ENCODE data around the gene RAB31.
A peak's percentile ranks its signal among the peaks of the same experiment; 100 is the strongest.

RAB31 gene

DNA sequence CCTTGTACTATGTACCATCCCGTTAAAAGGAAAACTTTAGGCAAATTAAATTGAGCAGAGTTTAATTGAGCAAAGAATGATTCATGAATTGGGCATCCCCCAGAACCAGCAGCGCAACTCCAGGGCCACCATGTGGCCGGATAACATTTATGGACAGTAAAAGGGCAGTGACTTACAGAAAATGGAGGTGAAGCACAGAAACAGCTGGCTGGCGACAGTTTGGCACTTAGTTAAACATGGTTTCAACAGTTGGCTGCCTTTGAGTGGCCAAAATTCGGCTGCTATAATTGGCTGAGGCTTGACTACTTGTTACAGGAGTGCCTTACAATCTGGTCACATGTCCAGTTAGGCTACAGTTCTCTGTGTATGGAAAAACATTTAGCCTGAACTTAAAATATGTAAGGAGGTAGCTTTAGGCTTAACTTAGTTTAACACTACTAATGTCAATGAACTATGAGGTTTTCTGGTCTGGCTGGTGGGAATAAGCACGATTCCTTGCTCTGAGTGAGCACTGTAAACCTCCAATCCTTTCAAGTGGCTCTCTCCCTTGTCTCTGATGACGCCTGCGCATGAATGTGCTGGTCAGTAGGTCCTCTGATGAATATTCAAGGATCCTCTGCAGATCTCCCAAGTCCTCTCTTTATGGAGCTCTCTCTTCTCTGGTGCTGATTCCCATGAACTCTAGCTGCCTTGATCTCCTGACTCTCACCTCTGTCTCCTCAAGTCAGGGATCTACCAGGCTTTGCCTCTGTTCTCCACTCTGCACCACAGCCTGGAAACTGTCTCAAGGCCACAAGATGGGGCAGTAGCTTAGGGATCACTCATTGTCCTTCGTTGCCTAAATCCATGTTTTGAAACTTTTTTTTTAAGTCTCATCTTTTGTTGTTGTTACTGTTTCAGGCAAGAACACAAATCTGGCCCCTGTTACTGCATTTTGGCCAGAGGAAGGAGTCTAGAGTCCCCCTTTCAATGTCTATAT is 24.4 kb upstream of the RAB31 start:
- Mint-ChIP-seq H3K27me3 (no peaks in the 10 kb centered on the region), H3K27ac (peak overlapping the region; percentile 90), H3K36me3 (ENCODE audit: low read depth) (no peaks in the 10 kb centered on the region), H3K4me3 (no peak overlapping the region), H3K9me3 (no peaks in the 10 kb centered on the region), H3K4me1 (ENCODE audit: low read depth) (peaks cover 35% of the 10 kb centered on the region)
- intact Hi-C loops (cut with micrococcal nuclease), result no loop called here

DNA sequence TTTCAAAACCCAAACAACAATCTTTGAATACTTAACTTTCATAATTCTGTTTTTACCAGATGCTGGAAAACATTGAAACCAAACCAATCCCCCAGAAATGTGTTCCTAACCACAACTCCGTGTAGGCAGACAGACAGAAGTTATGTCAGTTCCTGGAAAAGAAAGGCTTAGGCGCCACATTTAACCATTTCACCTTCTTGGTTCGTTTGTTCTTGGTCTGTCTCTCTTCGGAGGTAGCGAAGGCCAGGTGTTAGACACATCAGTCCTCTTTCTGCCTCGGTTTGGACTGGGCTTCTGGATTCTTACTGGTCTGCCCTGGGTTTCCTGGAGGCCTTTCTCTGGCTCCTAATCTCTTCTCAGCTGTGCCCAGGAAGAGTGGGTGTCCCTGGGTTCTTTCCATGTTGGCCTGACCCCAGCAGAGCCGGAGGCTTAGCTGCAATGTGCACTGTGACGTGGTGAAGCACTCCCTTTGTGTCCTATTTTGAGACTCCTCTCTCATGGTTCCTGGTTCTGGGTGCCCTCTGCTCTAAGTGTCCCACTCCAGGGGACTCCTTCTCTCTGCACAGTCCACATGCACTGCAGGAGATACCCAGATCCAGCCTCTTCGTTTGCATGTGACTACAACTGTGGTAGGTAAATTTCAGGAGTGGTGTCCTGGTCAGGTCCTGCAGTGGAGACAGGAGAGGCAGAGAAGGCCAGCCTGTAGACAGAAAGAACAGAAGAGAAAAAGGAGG is 23.1 kb upstream of the RAB31 start:
- Mint-ChIP-seq H3K36me3 (ENCODE audit: low read depth) (no peaks in the 10 kb centered on the region), H3K4me1 (ENCODE audit: low read depth) (peaks cover 35% of the 10 kb centered on the region), H3K4me3 (peak overlapping the region; percentile 49), H3K9me3 (no peaks in the 10 kb centered on the region), H3K27ac (peak overlapping the region; percentile 90), H3K27me3 (no peaks in the 10 kb centered on the region)
- intact Hi-C loops (cut with micrococcal nuclease), result no loop called here

DNA sequence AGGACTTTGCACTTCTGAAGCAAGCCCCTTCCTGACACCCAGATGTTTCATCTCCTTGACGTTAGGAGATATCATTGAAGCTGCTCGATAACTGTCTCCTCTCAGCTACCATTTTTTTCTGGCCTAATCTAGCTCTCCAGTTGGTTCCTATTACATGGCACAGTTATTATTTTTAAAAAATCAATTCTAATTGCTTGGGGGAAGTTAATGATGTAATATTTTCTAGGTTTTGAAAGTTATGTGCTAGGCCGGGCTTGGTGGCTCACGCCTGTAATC is 22.5 kb upstream of the RAB31 start:
- H3K4me1 Mint-ChIP-seq (ENCODE audit: low read depth), result peaks cover 35% of the 10 kb centered on the region
- peak overlapping the region; percentile 90 for H3K27ac Mint-ChIP-seq
- intact Hi-C loops (cut with micrococcal nuclease), result no loop called here
- no peaks in the 10 kb centered on the region for H3K27me3 Mint-ChIP-seq
- H3K36me3 Mint-ChIP-seq (ENCODE audit: low read depth), result no peaks in the 10 kb centered on the region
- H3K4me3 Mint-ChIP-seq, result no peak overlapping the region
- no peaks in the 10 kb centered on the region for H3K9me3 Mint-ChIP-seq

DNA sequence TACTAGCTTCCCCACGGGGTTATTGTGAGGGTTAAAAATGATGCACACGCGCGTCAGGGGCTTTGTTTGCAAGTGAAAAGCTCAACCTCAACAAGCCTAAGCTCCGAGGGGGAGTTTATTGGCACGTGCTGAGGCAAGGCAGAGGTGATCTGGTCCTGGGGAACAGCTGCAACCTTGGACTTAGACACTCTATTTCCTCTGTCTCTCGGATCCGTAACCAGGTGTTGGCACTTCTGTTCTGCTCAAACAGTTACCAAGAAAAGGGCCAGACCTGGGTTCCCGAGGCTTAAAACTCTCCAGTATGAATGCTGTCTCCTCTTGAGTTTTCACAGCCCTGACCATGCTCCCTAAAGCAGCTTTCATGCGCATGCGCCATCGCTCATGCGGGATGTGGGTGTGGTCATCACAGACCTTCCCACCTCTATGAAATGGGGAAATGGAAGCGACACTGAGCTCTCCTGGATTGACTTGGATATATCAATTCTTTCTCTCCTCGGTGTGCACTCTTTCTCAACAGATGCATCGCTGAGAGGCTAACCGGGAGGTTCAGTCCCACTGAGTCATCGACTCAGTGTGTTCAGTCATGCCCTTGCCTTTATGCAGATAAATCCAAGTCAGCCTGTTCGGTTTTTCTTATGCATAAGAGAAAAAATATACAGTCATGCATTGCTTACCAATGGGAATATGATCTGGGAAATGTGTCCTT is 19.9 kb upstream of the RAB31 start:
- no peaks in the 10 kb centered on the region for H3K36me3 Mint-ChIP-seq (ENCODE audit: low read depth)

DNA sequence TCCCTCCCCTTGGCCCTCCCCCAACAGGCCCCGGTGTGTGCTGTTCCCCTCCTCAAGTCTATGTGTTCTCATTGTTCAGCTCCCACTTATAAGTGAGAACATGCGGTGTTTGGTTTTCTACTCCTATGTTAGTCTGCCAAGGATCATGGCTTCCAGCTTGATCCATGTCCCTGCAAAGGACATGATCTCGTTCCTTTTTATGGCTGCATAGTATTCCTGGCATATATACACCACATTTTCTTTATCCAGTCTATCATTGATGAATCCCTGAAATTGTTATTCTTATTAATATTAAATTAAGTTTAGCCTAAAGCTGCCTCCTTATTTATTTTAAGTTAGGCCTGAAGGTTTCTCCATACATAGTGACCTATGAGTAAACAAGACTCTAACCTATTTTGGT is 18.8 kb upstream of the RAB31 start:
- Mint-ChIP-seq H3K27ac (no peak overlapping the region), H3K36me3 (ENCODE audit: low read depth) (no peaks in the 10 kb centered on the region), H3K27me3 (no peaks in the 10 kb centered on the region), H3K4me1 (ENCODE audit: low read depth) (peaks cover 19% of the 10 kb centered on the region), H3K4me3 (no peak overlapping the region), H3K9me3 (no peaks in the 10 kb centered on the region)
- intact Hi-C loops (cut with micrococcal nuclease), result no loop called here

More for the DNA sequence above, 19.9 kb upstream of the RAB31 start:
- Mint-ChIP-seq H3K27me3 (no peaks in the 10 kb centered on the region), H3K4me3 (no peak overlapping the region), H3K9me3 (no peaks in the 10 kb centered on the region), H3K4me1 (ENCODE audit: low read depth) (peaks cover 25% of the 10 kb centered on the region), H3K27ac (no peak overlapping the region)
- intact Hi-C loops (cut with micrococcal nuclease), result no loop called here

DNA sequence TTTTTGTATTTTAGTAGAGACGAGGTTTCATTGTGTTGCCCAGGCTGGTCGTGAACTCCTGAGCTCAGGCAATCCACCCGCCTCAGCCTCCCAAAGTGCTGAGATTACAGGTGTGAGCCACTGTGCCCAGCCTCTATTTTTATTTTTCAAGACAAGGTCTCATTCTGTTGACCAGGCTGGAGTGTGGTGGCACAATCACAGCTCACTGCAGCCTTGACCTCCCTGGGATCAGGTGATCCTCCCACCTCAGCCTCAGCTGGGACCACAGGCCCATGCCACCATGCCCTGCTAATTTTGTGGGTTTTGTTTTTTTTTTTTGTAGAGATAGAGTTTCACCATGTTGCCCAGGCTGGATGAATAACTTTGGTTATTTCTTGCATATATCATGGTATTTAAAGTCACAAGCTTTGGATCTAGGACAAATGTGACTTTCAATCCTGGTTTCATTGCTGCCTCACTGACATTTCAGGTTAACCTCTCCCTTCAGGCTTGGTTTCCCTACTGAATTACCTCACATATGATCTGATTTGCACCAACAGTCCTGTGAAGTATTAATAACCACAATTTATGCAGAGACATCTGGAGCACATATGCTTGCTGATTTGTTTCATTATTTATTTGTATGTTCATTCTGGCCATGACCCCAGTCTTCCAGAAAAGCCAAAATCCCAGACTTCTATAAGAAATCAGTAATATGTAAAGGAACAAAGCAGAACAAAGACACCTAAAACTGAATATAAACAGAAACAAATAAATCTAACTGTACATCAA is 17.5 kb upstream of the RAB31 start:
- Mint-ChIP-seq H3K36me3 (ENCODE audit: low read depth) (no peaks in the 10 kb centered on the region), H3K9me3 (no peaks in the 10 kb centered on the region), H3K4me3 (no peak overlapping the region), H3K27ac (no peak overlapping the region), H3K27me3 (no peaks in the 10 kb centered on the region), H3K4me1 (ENCODE audit: low read depth) (peaks cover 13% of the 10 kb centered on the region)
- intact Hi-C loops (cut with micrococcal nuclease), result no loop called here

DNA sequence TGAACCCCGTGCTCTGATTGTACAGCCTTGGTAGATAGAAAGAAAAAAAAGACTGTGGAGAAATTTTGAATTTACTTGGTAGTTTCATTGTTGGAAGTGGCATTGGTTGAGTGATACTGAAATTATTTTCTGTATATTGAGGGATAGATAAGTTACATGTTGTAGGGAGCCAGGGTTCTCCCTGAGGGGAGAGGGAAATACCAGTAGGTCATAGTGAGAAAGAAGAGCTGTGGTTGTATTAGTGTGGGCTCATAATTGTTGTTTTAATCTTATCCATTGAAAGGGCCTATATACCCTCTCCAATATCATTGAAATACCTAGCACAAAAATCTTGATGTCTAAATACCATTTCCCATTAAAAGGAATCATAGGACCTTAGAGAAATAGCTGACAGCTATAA is 16.9 kb upstream of the RAB31 start:
- Mint-ChIP-seq H3K4me1 (ENCODE audit: low read depth) (peaks cover 17% of the 10 kb centered on the region), H3K27me3 (no peaks in the 10 kb centered on the region)

DNA sequence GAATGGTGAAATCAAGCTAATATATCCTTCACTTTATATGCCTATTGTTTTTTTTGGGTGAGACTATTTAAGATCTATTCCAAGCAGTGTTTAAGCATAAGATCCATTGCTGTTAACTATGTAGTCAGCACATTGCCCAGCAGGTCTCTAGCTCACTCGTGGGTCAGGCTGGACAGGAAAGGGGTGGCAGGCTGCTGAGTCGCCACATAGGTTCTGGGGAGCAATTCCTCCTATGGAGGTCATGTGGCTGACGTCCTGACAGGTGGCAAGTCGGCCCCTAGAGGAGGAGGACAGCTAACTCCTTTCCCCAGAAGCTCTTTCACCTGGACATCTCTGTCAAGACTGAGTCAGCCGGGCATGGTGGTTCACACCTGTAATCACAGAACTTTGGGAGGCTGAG is 13.9 kb upstream of the RAB31 start:
- Mint-ChIP-seq H3K4me1 (ENCODE audit: low read depth) (peaks cover 16% of the 10 kb centered on the region), H3K4me3 (no peak overlapping the region), H3K27ac (no peak overlapping the region), H3K36me3 (ENCODE audit: low read depth) (no peaks in the 10 kb centered on the region), H3K9me3 (no peaks in the 10 kb centered on the region), H3K27me3 (no peaks in the 10 kb centered on the region)
- intact Hi-C loops (cut with micrococcal nuclease), result no loop called here

More for the DNA sequence above, 16.9 kb upstream of the RAB31 start:
- no peaks in the 10 kb centered on the region for H3K36me3 Mint-ChIP-seq (ENCODE audit: low read depth)
- H3K4me3 Mint-ChIP-seq, result no peak overlapping the region
- intact Hi-C loops (cut with micrococcal nuclease), result no loop called here
- no peaks in the 10 kb centered on the region for H3K9me3 Mint-ChIP-seq
- no peak overlapping the region for H3K27ac Mint-ChIP-seq

DNA sequence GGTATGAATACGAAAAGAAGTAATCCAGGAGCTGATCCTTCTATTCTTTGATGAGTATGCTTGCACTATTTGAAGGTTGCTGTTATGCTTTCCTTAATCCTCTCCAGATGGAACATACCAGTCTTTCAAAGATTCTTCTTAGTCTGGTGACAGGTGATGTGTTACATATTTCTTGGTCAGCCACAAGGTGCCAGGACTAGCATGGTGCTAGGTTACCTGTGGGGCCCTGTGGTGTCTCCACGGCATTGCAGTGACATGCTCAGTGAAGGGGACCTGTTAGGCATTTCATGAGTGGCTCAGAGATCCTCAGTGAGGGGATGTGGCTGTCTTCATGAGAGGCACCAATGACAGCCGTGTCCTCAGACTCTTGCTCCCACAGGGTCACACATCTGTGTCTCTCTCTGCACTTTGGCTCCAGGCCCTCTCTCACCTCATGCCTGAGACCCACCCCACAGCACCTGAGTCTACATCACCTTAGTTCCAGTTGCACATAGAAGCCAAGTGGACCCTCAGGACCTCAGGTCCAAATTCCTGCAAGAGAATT is 13.1 kb upstream of the RAB31 start:
- peaks cover 16% of the 10 kb centered on the region for H3K4me1 Mint-ChIP-seq (ENCODE audit: low read depth)
- intact Hi-C loops (cut with micrococcal nuclease), result no loop called here

DNA sequence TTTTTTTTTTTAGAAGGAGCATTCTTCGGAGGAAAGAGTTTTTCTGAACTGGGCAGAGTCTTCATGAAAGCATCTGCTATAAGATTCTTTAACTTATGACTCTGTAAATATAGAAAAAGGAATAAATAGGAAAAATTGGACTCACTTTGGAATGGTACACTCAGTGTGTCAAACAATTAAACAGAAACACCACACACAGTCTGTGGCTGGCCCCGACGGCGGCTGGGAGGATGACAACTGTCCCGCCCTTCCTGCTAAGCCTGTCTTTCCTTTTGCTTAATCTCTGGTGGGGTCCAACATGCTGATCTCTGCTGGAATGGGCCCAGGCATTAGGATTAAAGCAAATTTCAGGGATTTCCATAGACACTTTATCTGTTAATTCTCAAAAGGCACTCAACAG is 12.5 kb upstream of the RAB31 start:
- no peaks in the 10 kb centered on the region for H3K27me3 Mint-ChIP-seq
- no peak overlapping the region for H3K27ac Mint-ChIP-seq
- intact Hi-C loops (cut with micrococcal nuclease), result no loop called here
- peaks cover 21% of the 10 kb centered on the region for H3K4me1 Mint-ChIP-seq (ENCODE audit: low read depth)
- H3K36me3 Mint-ChIP-seq (ENCODE audit: low read depth), result no peaks in the 10 kb centered on the region
- H3K4me3 Mint-ChIP-seq, result no peak overlapping the region
- no peaks in the 10 kb centered on the region for H3K9me3 Mint-ChIP-seq

More for the DNA sequence above, 13.1 kb upstream of the RAB31 start:
- Mint-ChIP-seq H3K9me3 (no peaks in the 10 kb centered on the region), H3K27me3 (no peaks in the 10 kb centered on the region), H3K36me3 (ENCODE audit: low read depth) (no peaks in the 10 kb centered on the region), H3K4me3 (no peak overlapping the region), H3K27ac (no peak overlapping the region)

DNA sequence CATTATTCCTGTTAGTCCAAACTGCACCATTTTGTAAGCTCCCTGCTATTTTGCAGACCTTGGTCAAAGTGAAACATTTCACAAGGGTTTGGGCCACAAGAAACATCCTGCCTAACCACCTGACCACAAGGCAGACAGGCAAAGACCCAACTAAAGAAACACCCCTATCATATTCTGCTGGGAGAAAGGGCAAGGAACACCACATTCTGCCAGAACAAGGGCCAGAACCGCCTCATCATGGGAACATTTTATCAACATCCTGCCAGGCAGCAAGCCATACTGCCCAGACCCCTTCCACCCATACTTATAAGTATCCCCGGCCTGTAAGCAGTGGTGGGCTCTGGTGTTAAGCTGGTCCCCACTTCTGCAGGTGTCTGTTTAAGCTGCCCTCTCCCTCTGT is 12.0 kb upstream of the RAB31 start:
- intact Hi-C loops (cut with micrococcal nuclease), result no loop called here
- Mint-ChIP-seq H3K9me3 (no peaks in the 10 kb centered on the region), H3K4me3 (no peak overlapping the region), H3K4me1 (ENCODE audit: low read depth) (peaks cover 26% of the 10 kb centered on the region), H3K36me3 (ENCODE audit: low read depth) (no peaks in the 10 kb centered on the region), H3K27ac (no peak overlapping the region), H3K27me3 (no peaks in the 10 kb centered on the region)

DNA sequence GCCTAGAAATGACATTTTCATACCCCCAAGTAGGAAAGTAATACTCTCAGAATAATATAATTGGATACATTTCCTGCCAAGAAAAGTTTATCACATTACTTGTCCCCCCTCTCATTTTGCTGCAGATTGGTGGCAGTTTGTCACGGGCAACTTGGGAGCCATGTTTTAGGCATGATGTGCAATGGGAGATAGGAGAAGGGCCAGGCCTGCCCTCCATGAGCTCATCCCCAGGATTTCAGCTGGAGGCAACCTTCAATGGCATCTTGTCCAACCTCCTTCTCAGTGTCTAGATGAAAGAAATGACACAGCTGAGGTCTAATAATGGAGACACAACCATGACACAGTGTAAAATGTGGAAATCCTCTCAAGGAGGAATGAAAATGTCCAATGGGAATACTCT is 11.4 kb upstream of the RAB31 start:
- Mint-ChIP-seq H3K4me3 (no peak overlapping the region), H3K27ac (no peak overlapping the region), H3K9me3 (no peaks in the 10 kb centered on the region), H3K36me3 (ENCODE audit: low read depth) (no peaks in the 10 kb centered on the region), H3K4me1 (ENCODE audit: low read depth) (peaks cover 32% of the 10 kb centered on the region), H3K27me3 (no peaks in the 10 kb centered on the region)
- intact Hi-C loops (cut with micrococcal nuclease), result no loop called here

DNA sequence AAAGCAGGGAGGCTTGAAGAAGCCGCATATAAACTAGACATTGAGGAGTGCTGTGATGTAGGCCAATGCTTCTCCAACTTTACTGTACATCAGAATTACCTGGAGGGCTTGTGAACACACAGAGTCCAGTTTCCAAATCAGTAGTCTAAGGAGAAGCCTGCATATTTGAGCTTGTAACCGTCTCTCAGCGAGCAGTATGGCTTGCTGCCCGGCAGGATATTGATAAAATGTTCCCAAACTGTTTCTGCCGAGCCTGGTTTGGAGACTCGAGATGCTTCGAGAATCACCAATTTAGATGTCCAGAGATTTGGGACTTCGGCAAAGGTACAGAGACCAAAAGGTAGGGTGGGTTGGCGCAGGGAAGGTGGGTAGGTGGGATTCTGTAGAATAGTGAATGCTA is 11.0 kb upstream of the RAB31 start:
- no peaks in the 10 kb centered on the region for H3K36me3 Mint-ChIP-seq (ENCODE audit: low read depth)
- peaks cover 36% of the 10 kb centered on the region for H3K4me1 Mint-ChIP-seq (ENCODE audit: low read depth)
- intact Hi-C loops (cut with micrococcal nuclease), result no loop called here
- H3K27ac Mint-ChIP-seq, result no peak overlapping the region
- H3K9me3 Mint-ChIP-seq, result no peaks in the 10 kb centered on the region
- no peak overlapping the region for H3K4me3 Mint-ChIP-seq
- H3K27me3 Mint-ChIP-seq, result no peaks in the 10 kb centered on the region

All from dendritic cell treated with granulocyte-macrophage colony-stimulating factor and Interleukin-4, amounts not matched to agents 40 ng/mL and 50 ng/mL, for 4 days (primary cell).